NCI-H524 treated with DMSO at 0.1 percent for 48 hours (cell line): ENCODE results near the gene FOXP1.

Experiments used
- DNase-seq: peaks from one replicate; lab custom pipeline; 2025; lab: John Stamatoyannopoulos, UW

Gene FOXP1

DNA sequence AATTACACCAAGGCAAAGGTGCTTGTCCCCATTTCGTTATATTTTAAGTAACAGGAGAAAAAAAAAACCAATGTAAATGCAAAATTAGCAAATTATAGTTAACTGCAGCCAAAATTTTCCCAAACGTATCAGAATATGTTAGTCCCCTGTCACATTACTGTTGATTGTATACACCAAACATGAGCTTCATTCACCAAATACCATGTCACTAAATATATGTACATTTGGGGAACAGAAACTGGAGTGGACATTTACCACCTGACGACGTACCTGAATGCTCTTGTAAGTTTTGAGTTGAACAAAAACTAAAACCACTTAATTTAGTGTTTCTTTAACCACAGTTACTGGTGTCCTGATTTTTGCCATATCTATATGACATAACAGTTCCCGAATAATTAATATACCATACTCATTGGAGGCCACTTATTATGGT is 3.3 kb upstream of the FOXP1 start:
- DNase-seq = no peak

DNA sequence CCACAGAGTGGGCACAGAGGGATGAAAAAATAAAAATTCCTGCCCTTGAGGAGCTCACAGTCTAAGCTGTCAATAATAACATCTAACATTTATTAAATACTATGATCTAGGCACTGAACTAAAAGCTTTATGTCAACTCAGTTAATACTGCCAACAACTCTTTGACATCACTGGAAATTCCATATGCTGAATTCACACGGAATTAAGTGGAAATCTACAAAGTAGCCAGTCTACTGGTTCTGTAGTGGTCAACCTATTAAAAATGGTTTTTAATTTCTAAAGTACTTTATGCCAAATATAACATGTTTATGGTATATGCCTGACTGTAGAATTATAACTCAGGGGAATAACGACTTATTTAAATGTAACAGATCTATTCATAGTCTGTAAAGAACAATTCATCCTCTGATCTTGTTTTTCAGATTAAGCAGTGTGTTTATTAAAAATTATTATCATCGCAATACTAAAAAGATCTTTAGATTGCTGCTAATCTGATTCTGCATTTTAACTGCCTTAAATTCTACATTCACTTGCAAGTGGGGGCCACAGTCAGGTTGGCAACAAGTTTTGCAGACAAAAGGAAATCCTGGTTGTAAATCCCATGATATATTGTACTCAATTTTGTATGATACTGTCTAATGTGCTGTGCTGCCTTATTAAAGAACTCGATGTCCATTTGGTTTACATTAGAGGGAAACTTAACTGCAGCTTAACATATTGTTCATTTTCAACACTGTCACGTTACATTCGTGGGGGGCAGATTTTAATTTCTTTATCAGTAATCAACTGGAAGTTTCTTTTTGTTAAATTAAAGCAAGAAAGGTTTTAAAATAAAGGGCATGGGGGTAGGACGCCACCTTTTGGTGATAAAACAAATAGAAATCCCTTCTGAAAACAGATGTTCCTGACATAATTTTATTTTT is 2.6 kb upstream of the FOXP1 start:
- DNase-seq = no peak

DNA sequence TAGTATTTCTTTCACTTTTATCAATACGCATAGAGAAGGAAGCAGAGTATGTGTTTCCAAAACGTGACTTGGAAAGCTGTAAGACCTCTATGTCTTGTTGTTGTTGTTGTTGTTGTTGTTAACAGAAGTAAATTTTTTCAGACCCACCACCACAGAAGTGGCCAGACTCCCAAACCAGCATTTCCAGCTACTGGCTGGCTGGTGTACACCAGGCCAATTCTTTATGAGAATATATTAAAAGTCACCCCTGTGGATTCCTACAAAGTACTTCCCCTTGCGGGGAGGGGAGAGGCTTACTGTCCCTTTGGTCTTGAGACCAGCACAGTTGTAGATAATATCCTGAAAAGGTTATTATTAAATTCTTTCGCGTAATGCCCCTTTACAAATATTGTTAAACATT is 1.6 kb upstream of the FOXP1 start:
- DNase-seq = no peak

DNA sequence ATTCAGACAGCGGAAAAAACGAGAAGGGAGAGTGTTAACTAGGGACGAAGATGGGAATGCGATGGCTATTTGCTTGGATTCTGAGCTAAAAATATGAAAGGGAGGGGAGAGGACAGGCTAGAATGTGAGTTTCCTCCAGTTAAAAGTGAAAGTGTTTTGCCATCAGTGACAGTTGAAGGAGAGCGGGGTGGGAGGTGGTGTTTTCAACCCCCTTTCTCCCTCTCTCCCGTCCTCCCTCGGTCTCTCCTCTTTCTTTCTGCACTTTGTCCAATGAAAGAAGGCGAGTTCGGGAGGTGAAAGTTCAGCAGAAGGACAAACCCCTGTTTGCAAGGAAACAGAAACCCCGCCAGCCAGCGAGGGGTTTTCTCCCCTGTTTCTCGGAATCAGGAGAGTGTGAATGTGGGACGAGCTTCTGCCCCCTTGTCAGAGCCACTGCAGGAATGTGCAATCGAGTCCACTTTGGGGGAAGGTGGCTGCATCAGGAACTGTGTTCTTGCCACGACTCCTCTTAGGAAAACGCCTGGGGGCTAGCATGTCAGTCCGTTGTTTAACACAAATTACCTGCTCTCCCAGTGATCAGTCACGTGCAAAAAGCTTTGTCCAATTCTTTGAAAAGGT is 975 bp upstream of the FOXP1 start:
- no peak for DNase-seq

DNA sequence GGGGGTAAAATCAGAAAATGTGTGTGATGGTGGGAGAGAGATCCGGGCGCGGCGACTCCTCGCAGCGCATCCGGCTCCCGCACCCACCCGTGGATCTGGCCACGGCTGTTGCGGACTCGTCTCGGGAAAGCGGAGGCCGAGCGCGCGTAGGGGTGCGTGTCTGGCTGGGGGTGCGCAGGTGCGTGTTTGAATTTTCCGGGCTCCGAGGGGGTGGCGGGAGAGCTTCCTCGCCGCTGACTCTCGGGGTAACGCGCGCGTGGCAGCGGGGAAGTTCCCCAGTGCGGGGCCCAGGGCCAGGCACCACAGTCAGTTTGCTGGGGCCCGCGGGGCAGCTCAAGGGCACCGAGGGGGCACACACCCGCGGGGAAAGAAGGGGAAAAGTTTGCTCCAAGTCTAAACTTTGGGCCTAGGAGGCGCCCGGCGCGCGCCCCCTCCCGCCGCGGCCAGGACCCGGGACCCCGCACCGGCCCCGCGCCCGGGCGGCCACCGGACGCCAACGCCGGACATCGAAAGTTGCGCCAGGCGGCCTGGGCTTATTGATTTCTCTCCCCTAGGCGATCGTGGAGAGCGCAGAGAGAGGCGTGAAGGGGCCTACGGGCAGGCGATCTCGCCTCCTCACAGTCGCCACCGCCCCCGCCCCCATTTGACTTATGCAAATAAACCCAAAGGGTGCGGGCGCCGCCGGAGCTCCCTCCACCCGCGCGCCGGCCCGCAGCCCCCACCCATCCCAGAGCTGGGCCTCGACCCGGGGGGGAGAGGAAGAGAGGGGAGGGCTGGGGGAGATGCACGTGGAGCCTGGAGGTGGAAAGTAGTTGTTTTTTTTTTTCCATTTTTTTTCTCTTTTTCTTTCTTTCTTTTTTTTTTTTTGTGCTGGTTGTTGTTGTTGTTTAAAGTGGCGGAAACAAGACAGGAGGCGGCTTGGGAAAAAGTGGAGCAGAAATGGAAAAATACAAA is 639 bp downstream of the FOXP1 start:
- no peak for DNase-seq

DNA sequence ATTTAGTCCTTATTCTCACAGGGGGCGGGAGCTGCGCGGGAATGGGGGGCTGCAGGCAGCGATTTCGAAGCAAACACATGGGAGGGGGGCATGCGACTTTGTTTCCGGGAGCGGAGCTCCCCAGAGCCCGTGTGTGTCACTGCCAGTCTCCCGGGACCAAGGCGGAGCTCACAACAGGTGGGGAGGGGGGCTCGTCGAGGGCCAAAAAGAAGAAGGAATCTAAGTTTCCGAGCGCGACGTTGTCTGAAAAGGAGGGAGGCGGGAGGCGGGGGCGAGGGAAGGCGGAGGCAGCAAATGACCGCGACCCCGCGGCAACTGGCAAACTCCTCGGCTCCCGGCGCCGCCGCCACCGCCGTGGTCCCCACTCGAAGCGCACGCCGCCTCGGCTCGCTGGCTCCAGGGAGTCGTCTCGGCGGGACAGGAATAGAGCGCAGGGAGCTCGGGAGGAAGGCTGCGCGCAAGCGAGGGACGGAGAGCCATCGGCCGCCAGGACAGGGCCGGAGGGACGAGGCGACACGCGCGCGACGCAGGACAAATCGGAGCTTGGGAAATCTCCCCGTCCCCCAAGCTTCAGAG is 1.4 kb downstream of the FOXP1 start:
- peak; percentile 59 for DNase-seq

DNA sequence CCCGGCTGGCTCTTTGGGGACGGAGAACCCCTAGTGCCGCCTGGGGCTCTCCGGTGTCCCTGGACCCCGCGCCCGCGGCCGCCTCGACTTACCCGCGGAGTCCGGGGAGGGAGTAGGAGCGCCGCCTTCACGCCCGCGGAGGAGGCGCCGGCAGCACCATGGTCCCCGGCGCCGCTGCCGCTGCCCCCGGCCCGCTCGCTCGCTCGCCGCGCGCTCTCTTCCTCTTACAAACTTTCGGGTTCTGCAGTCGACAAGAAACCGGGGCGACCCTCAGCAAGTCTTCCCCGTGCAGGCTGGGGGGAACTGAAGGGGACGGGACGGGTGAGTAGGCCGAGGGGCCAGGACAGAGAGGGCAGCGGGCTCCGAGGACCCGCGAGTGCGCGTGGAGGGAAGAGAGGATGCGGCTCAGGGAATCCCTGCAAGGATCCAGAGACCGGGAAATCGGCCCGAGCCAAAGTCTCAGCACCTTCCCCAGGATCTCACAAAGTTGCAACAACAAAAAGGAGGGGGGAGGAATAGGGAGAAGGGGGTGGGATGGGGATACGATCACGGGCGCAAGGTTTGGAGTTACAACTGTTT is 2.0 kb downstream of the FOXP1 start:
- no peak for DNase-seq

DNA sequence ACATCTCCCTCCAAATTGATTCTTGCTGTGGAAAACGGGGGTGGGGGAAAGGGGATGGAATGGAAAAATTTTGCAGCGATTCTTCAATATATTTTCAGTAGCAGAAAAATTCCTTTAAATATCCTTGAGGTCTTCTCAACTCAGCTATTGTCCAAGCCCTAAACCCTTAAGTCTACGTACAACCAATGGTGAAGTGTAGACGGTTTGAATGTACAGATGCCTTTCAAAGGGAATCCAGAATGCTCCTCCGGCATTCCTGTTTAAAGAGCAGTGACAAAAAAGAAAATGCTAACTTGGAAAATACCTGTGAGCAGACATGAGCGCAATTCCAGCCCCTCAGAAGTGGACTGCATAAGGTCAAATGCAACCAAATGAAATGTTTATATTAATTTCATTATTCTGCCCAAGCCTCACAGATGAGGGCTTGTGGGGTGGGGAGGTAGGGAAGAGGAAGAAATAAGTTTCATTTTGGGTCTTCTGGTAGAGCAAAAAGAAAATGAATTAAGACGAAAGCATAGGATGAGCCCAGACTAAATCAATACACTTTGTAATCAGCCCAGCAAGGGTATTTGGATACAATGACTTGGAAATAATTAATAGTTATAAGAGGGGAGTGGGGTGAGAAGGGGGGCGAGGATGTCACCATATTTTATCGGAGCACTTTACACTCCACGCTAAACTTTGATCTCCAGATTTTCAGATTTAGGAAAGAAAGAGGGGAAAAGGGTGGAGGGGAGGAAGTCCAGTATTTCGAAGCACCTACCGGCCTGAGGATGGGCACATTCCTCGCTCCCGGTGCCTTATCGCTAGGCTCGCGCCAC is 2.7 kb downstream of the FOXP1 start:
- DNase-seq = no peak

DNA sequence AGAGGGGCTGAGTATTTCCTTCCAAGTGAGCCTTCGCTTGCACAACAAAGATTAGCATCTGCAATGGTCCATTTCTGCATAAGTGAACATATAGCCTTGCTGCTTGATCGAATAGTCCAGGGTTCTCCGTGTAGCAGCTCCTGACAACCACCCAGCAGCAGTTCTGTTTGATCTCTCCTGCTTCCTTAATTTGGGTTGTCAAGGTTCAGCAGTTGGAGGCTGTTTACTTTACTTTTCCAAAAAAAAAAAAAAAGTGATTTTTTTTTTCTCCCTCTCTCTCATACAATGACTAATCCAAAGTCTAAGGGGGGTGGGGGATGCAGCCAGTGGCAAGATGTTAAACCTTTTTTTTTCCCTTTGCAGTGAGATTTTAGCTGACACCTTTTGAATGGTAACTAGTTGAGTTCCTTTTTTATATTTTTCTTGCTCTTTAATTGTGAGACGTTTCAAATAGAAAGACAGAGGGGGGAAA is 3.6 kb downstream of the FOXP1 start:
- DNase-seq = no peak

DNA sequence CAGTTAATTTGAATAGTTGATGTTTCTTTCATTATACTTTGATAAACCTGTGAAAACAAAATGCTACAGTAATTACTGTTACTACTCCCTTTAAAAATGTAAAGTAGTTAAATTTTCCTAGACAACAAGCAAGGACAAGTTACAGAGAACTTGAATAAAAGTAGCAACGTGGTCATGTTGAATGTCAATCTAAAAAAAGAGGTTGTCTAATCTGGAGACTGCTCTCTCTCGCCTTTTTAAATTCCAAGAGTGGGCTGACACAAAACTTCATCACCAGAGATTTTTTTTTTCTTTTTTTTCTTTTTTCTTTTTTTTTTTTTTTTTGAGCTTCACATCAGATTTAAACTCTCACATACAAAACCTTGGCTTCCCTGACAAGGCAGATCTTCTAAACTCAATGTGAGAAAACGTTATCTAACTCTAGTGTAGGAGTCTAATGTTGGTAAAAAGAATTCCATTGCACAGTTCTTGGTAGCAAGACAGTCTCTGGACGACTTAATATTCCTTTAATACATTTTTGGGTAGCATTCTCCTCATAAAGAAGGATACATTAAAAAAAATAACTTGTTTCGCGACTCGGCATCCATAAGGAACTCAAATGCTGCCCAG is 4.1 kb downstream of the FOXP1 start:
- no peak for DNase-seq

DNA sequence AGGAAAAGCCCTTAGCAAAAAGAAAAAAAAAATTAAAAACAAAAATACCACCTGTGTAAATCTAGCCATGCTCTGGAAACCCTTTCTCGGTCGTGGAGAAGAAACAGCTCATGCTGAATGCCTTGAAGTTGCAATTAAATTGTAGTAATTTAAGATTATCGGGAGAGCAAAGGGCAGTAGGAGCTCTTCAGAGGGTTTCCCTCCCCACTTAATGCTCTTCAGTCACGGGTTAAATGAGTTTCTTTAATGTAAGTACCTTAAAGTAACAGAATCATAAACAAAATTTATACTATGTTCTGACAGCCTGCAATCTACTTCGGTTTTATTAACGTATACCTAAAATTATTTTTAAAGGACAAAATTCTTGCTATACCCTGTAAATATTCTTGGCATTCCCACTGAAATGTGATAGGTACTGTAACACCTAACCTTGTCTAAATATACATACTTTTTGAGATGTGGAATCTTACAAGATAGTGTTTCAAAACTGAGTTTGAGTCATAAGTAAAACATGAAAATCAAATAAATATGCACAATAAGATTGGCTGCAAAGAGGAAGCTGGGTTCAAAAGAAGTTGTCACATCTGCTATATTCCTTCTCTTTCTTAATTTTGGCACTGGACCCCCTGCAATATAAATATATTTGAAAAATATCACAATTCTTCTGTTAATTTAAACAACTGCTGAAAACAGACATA is 5.3 kb downstream of the FOXP1 start:
- DNase-seq = no peak

DNA sequence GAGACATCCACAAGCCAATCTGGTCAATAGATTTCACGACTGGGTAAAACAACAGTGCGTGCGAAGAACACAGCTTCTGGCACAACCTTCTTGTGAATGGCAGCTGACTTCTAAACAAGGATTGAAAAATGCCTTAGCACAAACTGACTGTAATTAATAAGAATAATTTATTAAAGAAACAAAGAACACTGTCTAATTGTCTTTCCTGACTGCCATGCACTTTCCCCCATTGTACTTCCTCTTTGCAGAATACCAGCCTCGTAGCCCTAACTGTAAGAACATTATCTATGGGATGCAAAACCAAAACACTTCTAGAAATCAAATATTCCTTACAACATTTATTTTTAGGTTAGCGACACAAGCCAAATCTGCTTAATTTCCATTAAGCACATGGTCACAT is 6.5 kb downstream of the FOXP1 start:
- DNase-seq = no peak

DNA sequence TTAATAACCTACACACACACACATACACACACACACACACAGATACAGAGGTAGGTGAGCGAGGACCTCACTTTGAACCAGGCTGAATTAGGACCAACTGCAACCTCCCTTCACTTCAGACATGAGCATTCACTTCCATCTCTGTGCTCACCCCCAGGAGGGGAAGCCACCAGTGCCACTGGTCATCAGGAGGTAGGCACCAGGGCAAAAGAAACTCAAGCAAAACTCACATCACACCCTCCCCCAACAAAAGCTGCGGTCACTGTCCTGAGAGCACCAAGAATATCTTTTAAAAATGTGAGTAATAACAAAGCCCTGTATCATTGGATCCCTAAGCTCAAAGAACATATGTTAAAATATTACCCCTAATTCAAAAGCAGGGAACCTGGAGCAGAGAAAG is 8.1 kb downstream of the FOXP1 start:
- no peak for DNase-seq

DNA sequence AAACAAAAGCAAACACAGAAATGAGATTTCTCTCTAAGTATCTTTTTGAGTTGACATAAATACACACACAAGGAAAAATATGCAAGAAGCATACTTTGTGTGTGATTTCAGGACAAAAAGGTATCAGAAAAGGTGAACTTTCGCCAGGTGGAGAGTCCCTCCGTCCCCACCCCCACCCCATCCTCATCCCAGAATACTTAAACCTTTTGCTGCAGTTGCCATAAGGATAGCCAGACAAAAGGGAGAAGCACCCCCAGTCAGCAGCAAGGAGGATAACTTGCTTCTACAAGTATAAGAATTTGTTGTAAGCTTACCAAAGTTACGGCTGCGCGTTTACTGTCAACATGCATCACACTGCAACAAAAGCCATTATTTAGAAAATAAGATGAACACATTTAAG is 10.3 kb downstream of the FOXP1 start:
- DNase-seq = no peak

DNA sequence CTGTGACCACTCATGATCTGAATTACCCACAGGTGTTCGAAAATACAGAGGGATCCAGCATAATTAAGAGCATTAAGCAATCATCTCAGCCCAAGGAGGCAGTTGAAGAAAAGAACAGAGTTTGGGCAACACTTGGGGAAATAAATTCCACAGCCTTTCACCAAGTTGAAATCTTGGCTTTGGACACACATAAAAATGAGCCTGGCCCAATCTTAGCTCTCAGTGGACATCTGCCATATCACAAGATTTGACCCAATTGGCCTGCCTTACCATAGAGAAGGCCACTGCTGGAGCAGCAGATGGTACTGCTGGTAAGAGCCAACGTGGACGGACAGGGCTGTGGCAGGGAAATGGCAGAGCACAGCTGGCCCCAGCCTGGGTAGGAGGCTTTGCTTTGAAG is 13.0 kb downstream of the FOXP1 start:
- DNase-seq = peak; percentile 66

DNA sequence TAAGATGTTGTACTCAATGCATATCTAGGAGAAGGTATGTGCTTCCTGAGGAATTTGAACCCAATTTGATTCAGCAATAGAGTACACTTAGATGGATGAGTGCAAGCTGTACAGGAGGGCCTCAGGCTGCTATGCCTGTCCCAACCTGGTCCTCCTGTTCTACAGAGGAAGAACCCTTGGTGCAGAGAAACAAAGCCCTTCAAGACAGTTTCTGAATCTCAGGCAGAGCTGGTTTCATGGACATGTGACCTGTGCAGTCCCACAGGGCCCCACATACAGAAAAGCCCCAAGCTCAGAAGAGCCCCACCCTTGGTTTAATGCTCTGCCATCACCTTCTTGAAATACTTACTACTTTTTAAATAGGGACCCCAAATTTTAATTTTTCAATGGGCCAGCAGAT is 15.3 kb downstream of the FOXP1 start:
- no peak for DNase-seq

DNA sequence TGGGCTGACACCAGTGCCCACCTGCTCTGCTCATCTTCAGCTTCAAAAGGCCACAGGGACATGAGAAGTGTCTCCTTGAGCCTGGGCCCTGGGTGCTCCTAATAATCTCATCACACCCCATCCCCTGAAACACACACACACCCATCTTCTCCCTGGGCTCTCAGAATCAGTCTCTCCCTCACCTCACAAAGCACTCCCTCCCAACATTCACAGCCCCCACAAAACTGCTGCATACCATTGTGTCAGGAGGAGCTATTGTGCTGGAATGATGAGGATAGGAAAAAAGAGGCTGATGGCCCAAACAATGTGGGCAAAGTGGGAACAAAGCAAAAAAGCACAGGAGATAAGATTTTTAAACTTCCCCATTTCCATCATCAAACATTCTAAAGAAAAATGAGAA is 16.8 kb downstream of the FOXP1 start:
- no peak for DNase-seq

DNA sequence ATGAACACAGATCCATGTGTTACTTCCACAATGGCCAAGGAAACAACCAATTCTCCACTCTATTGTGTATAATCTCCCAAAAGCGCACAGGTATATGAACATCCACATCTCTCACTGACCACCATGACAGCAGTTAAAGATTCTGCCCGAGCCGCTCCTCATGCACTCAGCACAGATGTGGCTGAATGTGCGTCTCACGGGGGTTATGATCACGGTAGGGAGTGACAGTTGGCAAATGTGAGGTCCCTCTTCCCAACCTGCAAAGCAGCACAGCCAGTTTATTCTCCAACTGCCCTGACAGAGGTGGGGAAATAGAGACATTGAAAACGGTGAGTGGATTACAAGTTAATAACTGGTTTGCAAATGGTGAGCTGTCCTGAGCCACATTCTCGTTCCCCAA is 17.6 kb downstream of the FOXP1 start:
- peak; percentile 47 for DNase-seq

DNA sequence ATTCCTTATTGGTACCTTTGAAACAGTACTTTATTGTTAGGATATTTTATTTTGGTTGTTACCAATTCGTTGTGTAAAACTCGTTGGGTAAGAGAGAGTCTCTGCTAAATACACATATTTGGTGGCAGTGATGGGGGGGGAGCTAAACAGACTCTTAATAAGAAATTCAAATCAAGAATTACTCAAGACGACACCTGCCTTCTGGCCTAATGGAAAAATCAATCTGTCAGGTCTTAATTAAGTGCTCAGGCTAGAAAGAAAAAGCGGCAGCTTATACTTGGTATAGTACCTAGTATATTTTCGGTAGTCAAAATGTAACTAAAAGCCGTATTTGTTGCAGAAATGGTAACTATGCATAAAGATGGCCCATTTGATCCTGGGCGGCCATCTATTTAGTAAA is 18.2 kb downstream of the FOXP1 start:
- DNase-seq = peak; percentile 67

DNA sequence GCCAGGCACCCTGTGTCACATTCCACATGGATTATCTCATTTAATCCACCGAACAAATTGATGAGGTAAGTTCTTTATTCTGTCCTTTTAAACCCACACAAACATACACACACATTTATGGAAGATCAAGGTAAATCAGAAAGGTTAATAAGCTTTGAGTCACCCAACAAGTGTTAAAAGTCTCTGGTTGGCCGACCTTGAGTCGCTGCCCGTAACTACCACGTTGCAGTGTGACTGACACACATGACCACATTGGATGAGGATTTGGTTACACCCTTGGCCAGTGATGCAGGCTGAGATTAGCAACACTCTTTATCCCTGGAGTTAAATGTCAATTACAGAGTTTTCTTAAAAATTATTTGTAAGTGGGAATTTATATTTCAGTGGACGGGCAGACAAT is 19.2 kb downstream of the FOXP1 start:
- DNase-seq = no peak
